ENCODE results near the gene SLAMF9. TPM values are rescaled to one million over a fixed set of nuclear protein-coding genes. Genes with fewer than 3 reads are reported as not detected.

SLAMF9 gene
- total and polyA plus RNA-seq, 3 experiments from 2014 or later = not detected

- Mint-ChIP-seq H3K36me3 (no peaks in the 10 kb centered on the region), H3K4me1 (peaks cover 5 to 8% (median 5%) of the 10 kb centered on the region in 3 donors), H3K4me3 (no peak overlapping the region), H3K27me3 (peaks cover 0 to 7% of the 10 kb centered on the region in 2 donors), H3K9me3 (no peaks in the 10 kb centered on the region), H3K27ac (peak overlapping the region in 1 of 8 donors; percentile 17)
- H3K4me3 ChIP-seq (ENCODE audit: low read length) = no peak overlapping the region
- DNase-seq = no peak
- no peaks in the 10 kb centered on the region for H3K27me3 ChIP-seq (ENCODE audit: insufficient read depth, low read length, poor library complexity, severe bottlenecking)
- ChIA-PET CTCF (interaction anchor here (6.2 to 8.0 kb wide), 2 partner anchors 8 to 75 kb away, joined by 45 to 55 read pairs; partner anchors contain the start of gene TAGLN2), POLR2A (no interaction called here)
- H3K4me1 ChIP-seq (ENCODE audit: insufficient read depth, low read length) = peaks cover 9% of the 10 kb centered on the region
- H3K36me3 ChIP-seq (ENCODE audit: insufficient read depth, low read length) = no peaks in the 10 kb centered on the region
- no peak overlapping the region for H3K27ac ChIP-seq (ENCODE audit: low read depth, low read length)
- no peaks in the 10 kb centered on the region for H3K9me3 ChIP-seq (ENCODE audit: low read length)
Observed at GRCh38 chr1:159932296-159933285, 21.4 kb downstream of the SLAMF9 start.

DNA sequence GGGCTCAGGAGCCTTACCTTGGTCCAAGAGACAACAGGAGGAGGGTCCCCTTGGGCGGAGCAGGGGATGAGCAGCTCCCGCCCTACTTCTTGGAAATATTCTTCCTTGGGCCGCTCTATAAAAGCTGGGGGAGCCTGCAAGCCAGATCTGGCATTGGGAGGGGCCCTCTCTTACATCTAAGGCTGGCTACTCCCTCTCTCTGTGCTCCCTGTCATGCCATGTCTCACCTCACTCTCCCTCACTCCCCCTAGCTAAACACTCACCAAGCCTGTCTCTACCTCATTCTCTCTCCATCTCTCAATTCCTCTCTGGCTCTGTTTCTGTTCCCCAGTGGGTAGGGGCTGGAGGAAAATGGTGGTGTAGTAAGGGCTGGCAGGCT is 22.3 kb downstream of the SLAMF9 start:
- H3K27ac ChIP-seq (ENCODE audit: low read depth, low read length) = no peak overlapping the region

DNA sequence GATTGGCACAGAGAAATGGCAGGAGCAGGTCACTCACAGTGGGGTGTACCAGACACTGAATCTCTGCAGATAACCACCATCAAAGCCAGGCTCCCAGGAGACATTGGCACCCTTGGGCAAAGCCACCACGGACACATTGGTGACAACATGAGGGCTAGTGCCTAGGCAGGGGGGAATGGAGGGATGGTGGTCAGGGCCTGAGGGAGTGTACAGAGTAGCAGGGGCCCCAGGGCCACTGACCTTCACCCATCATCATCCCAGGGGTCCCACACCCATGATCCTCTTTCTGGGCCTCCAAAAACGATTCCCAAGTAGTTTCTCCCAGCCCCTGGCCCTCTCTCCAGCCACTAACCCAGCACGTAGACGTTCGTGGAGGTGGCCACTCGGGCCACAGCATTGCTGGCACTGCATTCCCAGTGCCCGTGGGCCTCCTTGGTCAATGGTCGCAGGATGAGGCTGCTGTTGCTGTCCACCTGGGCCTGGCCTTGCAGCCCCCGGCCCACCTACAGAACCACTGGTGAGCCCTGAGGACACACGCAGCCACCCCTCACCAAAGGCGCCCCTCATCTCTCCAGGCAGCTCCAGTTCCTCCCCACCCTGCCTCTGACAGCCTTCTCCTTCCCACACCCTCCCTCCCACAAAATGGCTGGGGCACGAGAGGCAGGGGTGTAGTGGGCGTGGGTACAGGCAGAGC is 22.8 kb downstream of the SLAMF9 start:
- H3K4me1 ChIP-seq (ENCODE audit: insufficient read depth, low read length) = peaks cover 6% of the 10 kb centered on the region
- no peaks in the 10 kb centered on the region for H3K9me3 Mint-ChIP-seq
- no peak overlapping the region for H3K4me3 ChIP-seq (ENCODE audit: low read length)
- H3K36me3 ChIP-seq (ENCODE audit: insufficient read depth, low read length) = no peaks in the 10 kb centered on the region
- CTCF ChIA-PET = interaction anchor here (1.1 kb wide), 1 partner anchor 76 kb away, joined by 4 read pairs; no protein-coding TSS in a partner anchor
- H3K27me3 Mint-ChIP-seq = peaks cover 0 to 6% of the 10 kb centered on the region in 2 donors
- H3K27me3 ChIP-seq (ENCODE audit: insufficient read depth, low read length, poor library complexity, severe bottlenecking) = no peaks in the 10 kb centered on the region
- no peak overlapping the region for H3K27ac Mint-ChIP-seq
- no peaks in the 10 kb centered on the region for H3K9me3 ChIP-seq (ENCODE audit: low read length)
- H3K27ac ChIP-seq (ENCODE audit: low read depth, low read length) = no peak overlapping the region
- DNase-seq = no peak
- POLR2A ChIA-PET = no interaction called here
- peaks cover 4 to 11% (median 7%) of the 10 kb centered on the region in 3 donors for H3K4me1 Mint-ChIP-seq
- H3K36me3 Mint-ChIP-seq = no peaks in the 10 kb centered on the region
- H3K4me3 Mint-ChIP-seq = no peak overlapping the region

More for the DNA sequence above, 22.3 kb downstream of the SLAMF9 start:
- no peak overlapping the region for H3K4me3 ChIP-seq (ENCODE audit: low read length)
- no peak overlapping the region for H3K4me3 Mint-ChIP-seq
- ChIA-PET CTCF (interaction anchor here (6.2 to 8.0 kb wide), 2 partner anchors 7 to 76 kb away, joined by 45 to 55 read pairs; partner anchors contain the start of gene TAGLN2), POLR2A (no interaction called here)
- no peaks in the 10 kb centered on the region for H3K36me3 ChIP-seq (ENCODE audit: insufficient read depth, low read length)
- H3K4me1 ChIP-seq (ENCODE audit: insufficient read depth, low read length) = peaks cover 8% of the 10 kb centered on the region
- no peaks in the 10 kb centered on the region for H3K9me3 ChIP-seq (ENCODE audit: low read length)
- H3K27me3 Mint-ChIP-seq = peaks cover 0 to 10% of the 10 kb centered on the region in 2 donors
- H3K9me3 Mint-ChIP-seq = no peaks in the 10 kb centered on the region
- peaks cover 5 to 9% (median 5%) of the 10 kb centered on the region in 3 donors for H3K4me1 Mint-ChIP-seq
- peak overlapping the region in 2 of 8 donors; percentile 5 to 10 for H3K27ac Mint-ChIP-seq
- no peak for DNase-seq
- H3K36me3 Mint-ChIP-seq = no peaks in the 10 kb centered on the region
- no peaks in the 10 kb centered on the region for H3K27me3 ChIP-seq (ENCODE audit: insufficient read depth, low read length, poor library complexity, severe bottlenecking)

- ChIA-PET CTCF (interaction anchor here (0.8 to 1.1 kb wide), 2 partner anchors 9 to 77 kb away, joined by 3 to 4 read pairs; no protein-coding TSS in a partner anchor), POLR2A (no interaction called here)
- no peak overlapping the region for H3K4me3 Mint-ChIP-seq
- H3K4me1 ChIP-seq (ENCODE audit: insufficient read depth, low read length) = peaks cover 9% of the 10 kb centered on the region
- no peaks in the 10 kb centered on the region for H3K36me3 ChIP-seq (ENCODE audit: insufficient read depth, low read length)
- no peak overlapping the region for H3K27ac ChIP-seq (ENCODE audit: low read depth, low read length)
- H3K36me3 Mint-ChIP-seq = no peaks in the 10 kb centered on the region
- no peak overlapping the region for H3K4me3 ChIP-seq (ENCODE audit: low read length)
- H3K4me1 Mint-ChIP-seq = peaks cover 8 to 13% (median 11%) of the 10 kb centered on the region in 3 donors
- H3K27me3 ChIP-seq (ENCODE audit: insufficient read depth, low read length, poor library complexity, severe bottlenecking) = no peaks in the 10 kb centered on the region
- peaks cover 0 to 4% of the 10 kb centered on the region in 2 donors for H3K27me3 Mint-ChIP-seq
- peak overlapping the region in 1 of 8 donors; percentile 56 for H3K27ac Mint-ChIP-seq
- H3K9me3 Mint-ChIP-seq = no peaks in the 10 kb centered on the region
- no peak for DNase-seq
- H3K9me3 ChIP-seq (ENCODE audit: low read length) = no peaks in the 10 kb centered on the region
Observed at GRCh38 chr1:159930634-159931033, 23.4 kb downstream of the SLAMF9 start.

GRCh38 chr1:159930216-159930615 is 23.8 kb downstream of the SLAMF9 start:
- no peak overlapping the region for H3K27ac Mint-ChIP-seq
- Histone ChIP-seq H3K27ac (ENCODE audit: low read depth, low read length) (no peak overlapping the region), H3K4me1 (ENCODE audit: insufficient read depth, low read length) (peaks cover 11% of the 10 kb centered on the region), H3K9me3 (ENCODE audit: low read length) (no peaks in the 10 kb centered on the region), H3K27me3 (ENCODE audit: insufficient read depth, low read length, poor library complexity, severe bottlenecking) (no peaks in the 10 kb centered on the region), H3K4me3 (ENCODE audit: low read length) (no peak overlapping the region), H3K36me3 (ENCODE audit: insufficient read depth, low read length) (no peaks in the 10 kb centered on the region)
- peaks cover 0 to 4% (median 0%) of the 10 kb centered on the region in 3 donors for H3K36me3 Mint-ChIP-seq
- no peak overlapping the region for H3K4me3 Mint-ChIP-seq
- H3K9me3 Mint-ChIP-seq = peaks cover 0 to 2% (median 0%) of the 10 kb centered on the region in 5 donors
- peaks cover 11 to 17% (median 15%) of the 10 kb centered on the region in 3 donors for H3K4me1 Mint-ChIP-seq
- DNase-seq = no peak
- POLR2A ChIA-PET = no interaction called here
- CTCF ChIA-PET = interaction anchor here (0.8 to 1.1 kb wide), 2 partner anchors 10 to 77 kb away, joined by 3 to 4 read pairs; no protein-coding TSS in a partner anchor
- peaks cover 0 to 8% of the 10 kb centered on the region in 2 donors for H3K27me3 Mint-ChIP-seq

GRCh38 chr1:159929155-159930051 is 24.6 kb downstream of the SLAMF9 start:
- Histone ChIP-seq H3K4me1 (ENCODE audit: insufficient read depth, low read length) (peaks cover 11% of the 10 kb centered on the region), H3K4me3 (ENCODE audit: low read length) (no peak overlapping the region), H3K9me3 (ENCODE audit: low read length) (no peaks in the 10 kb centered on the region), H3K27me3 (ENCODE audit: insufficient read depth, low read length, poor library complexity, severe bottlenecking) (no peaks in the 10 kb centered on the region), H3K27ac (ENCODE audit: low read depth, low read length) (no peak overlapping the region), H3K36me3 (ENCODE audit: insufficient read depth, low read length) (no peaks in the 10 kb centered on the region)
- H3K4me1 Mint-ChIP-seq = peaks cover 12 to 19% (median 15%) of the 10 kb centered on the region in 3 donors
- DNase-seq = no peak
- ChIA-PET CTCF (no interaction called here), POLR2A (no interaction called here)
- no peak overlapping the region for H3K27ac Mint-ChIP-seq
- peak overlapping the region in 2 of 7 donors; percentile 29 to 49 for H3K4me3 Mint-ChIP-seq
- peaks cover 0 to 11% of the 10 kb centered on the region in 2 donors for H3K27me3 Mint-ChIP-seq
- H3K36me3 Mint-ChIP-seq = peaks cover 0 to 9% (median 0%) of the 10 kb centered on the region in 3 donors
- peaks cover 0 to 2% (median 0%) of the 10 kb centered on the region in 5 donors for H3K9me3 Mint-ChIP-seq

- Mint-ChIP-seq H3K4me1 (peaks cover 17 to 27% (median 19%) of the 10 kb centered on the region in 3 donors), H3K27ac (no peak overlapping the region), H3K9me3 (peaks cover 0 to 7% (median 3%) of the 10 kb centered on the region in 5 donors), H3K27me3 (peaks cover 0 to 17% of the 10 kb centered on the region in 2 donors), H3K4me3 (no peak overlapping the region), H3K36me3 (peaks cover 0 to 17% (median 0%) of the 10 kb centered on the region in 3 donors)
- no peaks in the 10 kb centered on the region for H3K36me3 ChIP-seq (ENCODE audit: insufficient read depth, low read length)
- no peaks in the 10 kb centered on the region for H3K27me3 ChIP-seq (ENCODE audit: insufficient read depth, low read length, poor library complexity, severe bottlenecking)
- CTCF ChIA-PET = no interaction called here
- no peak overlapping the region for H3K4me3 ChIP-seq (ENCODE audit: low read length)
- POLR2A ChIA-PET = no interaction called here
- DNase-seq = no peak
- peaks cover 11% of the 10 kb centered on the region for H3K4me1 ChIP-seq (ENCODE audit: insufficient read depth, low read length)
- H3K27ac ChIP-seq (ENCODE audit: low read depth, low read length) = no peak overlapping the region
- H3K9me3 ChIP-seq (ENCODE audit: low read length) = no peaks in the 10 kb centered on the region
Observed at GRCh38 chr1:159928491-159929050, 25.5 kb downstream of the SLAMF9 start.

Data from CD8-positive, alpha-beta memory T cell (primary cell).